CD4-positive, alpha-beta T cell (primary cell): Measurements from ENCODE around the gene MRM3. TPM values are rescaled to one million over a fixed set of nuclear protein-coding genes. Genes with fewer than 3 reads are reported as not detected.
"Not testable (repeated sequence)": the region's sequence is repeated elsewhere in the genome, so short reads cannot be mapped to it uniquely, and the experiment has no call there.

Experiments used
- ATAC-seq: fragments of 200-7000 bp; cut with Tn5 transposase; one replicate; pipeline ENCODE4 v1.10.0; 2022; ENCODE audit warnings: mild to moderate bottlenecking; ENCODE audit not compliant: poor library complexity
- CTCF ChIA-PET: fragments of 350-600 bp; sonication (Branson Sonifier 250); formaldehyde crosslinking; loops from one replicate; lab custom pipeline; 2021; ENCODE audit warnings: antibody characterized with exemption, inconsistent platforms; lab: Charles Lee
- POLR2A ChIA-PET: fragments of 350-600 bp; sonication (Branson Sonifier 250); formaldehyde crosslinking; loops from one replicate; lab custom pipeline; 2021; ENCODE audit warnings: antibody characterized with exemption, inconsistent platforms; lab: Charles Lee
- DNase-seq, 14 experiments: peaks; one replicate each; pipeline ENCODE4 v3.0.0-alpha.2; 2013 to 2020; ENCODE audit warnings: mixed read lengths in 2 of 14
- H3K27ac ChIP-seq, 2 donors: one replicate each; pipeline versions ENCODE4 v1.5.1 to v1.7.0; 2013; ENCODE audit warnings: low read length in 2 of 2, low read depth in 1 of 2, mild to moderate bottlenecking in 1 of 2
- H3K27me3 ChIP-seq, 2 experiments: 1 replicate in 1 of 2; 2 replicates in 1 of 2; pipeline versions ENCODE4 v1.6.1 to v1.7.0; 2013; ENCODE audit warnings: low read length in 2 of 2, control low read depth in 1 of 2, mild to moderate bottlenecking in 1 of 2, moderate library complexity in 1 of 2; ENCODE audit not compliant: insufficient read depth in 2 of 2, control insufficient read depth in 1 of 2
- H3K36me3 ChIP-seq: one replicate; pipeline ENCODE4 v1.6.1; 2013; ENCODE audit warnings: low read length, control low read depth; ENCODE audit not compliant: insufficient read depth
- H3K4me1 ChIP-seq: one replicate; pipeline ENCODE4 v1.6.1; 2013; ENCODE audit warnings: low read length, control low read depth; ENCODE audit not compliant: insufficient read depth
- H3K4me3 ChIP-seq: one replicate; pipeline ENCODE4 v1.5.1; 2013; ENCODE audit warnings: mild to moderate bottlenecking, low read length, moderate library complexity
- H3K9me3 ChIP-seq, 2 experiments: 1 replicate in 1 of 2; 2 replicates in 1 of 2; pipeline versions ENCODE4 v1.6.1 to v1.7.0; 2013; ENCODE audit warnings: low read length in 2 of 2, mild to moderate bottlenecking in 2 of 2, control low read depth in 1 of 2, moderate library complexity in 1 of 2; ENCODE audit not compliant: control insufficient read depth in 1 of 2, insufficient read depth in 1 of 2
- H3K27ac Mint-ChIP-seq: one replicate; pipeline ENCODE4 v1.8.0; 2020; ENCODE audit warnings: mixed read lengths
- H3K27me3 Mint-ChIP-seq: one replicate; pipeline ENCODE4 v1.8.0; 2021; ENCODE audit warnings: mixed read lengths
- H3K36me3 Mint-ChIP-seq: one replicate; pipeline ENCODE4 v1.8.0; 2021; ENCODE audit warnings: low read depth, mixed read lengths
- H3K4me1 Mint-ChIP-seq: one replicate; pipeline ENCODE4 v1.8.0; 2021; ENCODE audit warnings: low read depth, mixed read lengths
- H3K4me3 Mint-ChIP-seq: one replicate; pipeline ENCODE4 v1.8.0; 2020; ENCODE audit warnings: mild to moderate bottlenecking, mixed read lengths
- H3K9me3 Mint-ChIP-seq: one replicate; pipeline ENCODE4 v1.8.0; 2020; ENCODE audit warnings: mixed read lengths
- CTCF ChIP-seq: fragments of 200-600 bp; IDR thresholded peaks from one replicate; pipeline ENCODE4 v1.8.0; 2022; ENCODE audit warnings: antibody characterized with exemption, mild to moderate bottlenecking
- intact Hi-C, 2 experiments: fragments of 100-400 bp; cut with DNase I in 1 of 2; cut with micrococcal nuclease in 1 of 2; formaldehyde crosslinking; loops; one replicate each; pipeline versions ENCODE4 v1.15.1 to v1.9.0; 2023 to 2025; cut with DNase I, micrococcal nuclease
- total RNA-seq, 174 experiments: library from RNA in 2 of 174; stranded (reverse) in 2 of 174; gene quantifications; one replicate each; pipeline ENCODE4 v1.2.3 and lab custom pipeline; 2021 to 2026

MRM3 gene
- total RNA-seq, 2 experiments from 2014 or later = 40.8 to 44.1 TPM

- peaks cover 58% of the 10 kb centered on the region for H3K36me3 ChIP-seq
- H3K4me1 ChIP-seq = peaks cover 22% of the 10 kb centered on the region
- no peak overlapping the region for H3K4me3 ChIP-seq
- TF ChIP-seq CTCF = no peak
- ChIA-PET POLR2A (interaction anchor here (0.6 kb wide), 1 partner anchor 443 kb away, joined by 3 read pairs; no protein-coding TSS in a partner anchor), CTCF (no interaction called here)
- H3K9me3 ChIP-seq = no peaks in the 10 kb centered on the region
- no peak for ATAC-seq
- H3K36me3 Mint-ChIP-seq = peaks cover 87% of the 10 kb centered on the region
- no peak for DNase-seq
- H3K9me3 Mint-ChIP-seq = no peaks in the 10 kb centered on the region
- H3K4me1 Mint-ChIP-seq = peaks cover 36% of the 10 kb centered on the region
- H3K27me3 ChIP-seq = no peaks in the 10 kb centered on the region
- H3K27ac Mint-ChIP-seq = no peak overlapping the region
- intact Hi-C loops = no loop called here
- no peaks in the 10 kb centered on the region for H3K27me3 Mint-ChIP-seq
- no peak overlapping the region for H3K4me3 Mint-ChIP-seq
- no peak overlapping the region for H3K27ac ChIP-seq
Measured at GRCh38 chr17:778096-778495, 4.1 kb upstream of the MRM3 start.

GRCh38 chr17:784143-784542, 2.0 kb downstream of the MRM3 start:
- Mint-ChIP-seq H3K4me3 (peak overlapping the region; percentile 100), H3K36me3 (peaks cover 48% of the 10 kb centered on the region), H3K27me3 (no peaks in the 10 kb centered on the region), H3K9me3 (no peaks in the 10 kb centered on the region), H3K4me1 (peaks cover 39% of the 10 kb centered on the region), H3K27ac (peak overlapping the region; percentile 99)
- no peak for TF ChIP-seq CTCF
- Histone ChIP-seq H3K9me3 (no peaks in the 10 kb centered on the region), H3K4me3 (no peak overlapping the region), H3K36me3 (peaks cover 16% of the 10 kb centered on the region), H3K4me1 (peaks cover 27% of the 10 kb centered on the region), H3K27me3 (no peaks in the 10 kb centered on the region), H3K27ac (no peak overlapping the region)
- ATAC-seq = no peak
- no peak for DNase-seq
- POLR2A ChIA-PET = no interaction called here
- CTCF ChIA-PET = no interaction called here
- intact Hi-C loops = no loop called here

- H3K27me3 ChIP-seq, H3K9me3 Mint-ChIP-seq, intact Hi-C loops, H3K27ac Mint-ChIP-seq, H3K27ac ChIP-seq, POLR2A ChIA-PET, H3K9me3 ChIP-seq, H3K4me3 Mint-ChIP-seq, DNase-seq, H3K27me3 Mint-ChIP-seq, CTCF ChIA-PET, ATAC-seq, H3K4me3 ChIP-seq: not testable (repeated sequence)
- peaks cover 56% of the 10 kb centered on the region for H3K36me3 Mint-ChIP-seq
- H3K4me1 Mint-ChIP-seq = peaks cover 33% of the 10 kb centered on the region
- Histone ChIP-seq H3K36me3 (peaks cover 29% of the 10 kb centered on the region), H3K4me1 (peaks cover 18% of the 10 kb centered on the region)
Measured at GRCh38 chr17:785901-786300, 3.7 kb downstream of the MRM3 start.

- no peak overlapping the region for H3K27ac ChIP-seq
- no peak for TF ChIP-seq CTCF
- ChIA-PET CTCF (interaction anchor here (1.6 kb wide), 1 partner anchor 209 kb away, joined by 7 read pairs; the partner anchor contains the start of gene TIMM22), POLR2A (interaction anchor here (0.8 kb wide), 1 partner anchor 36 kb away, joined by 3 read pairs; the partner anchor contains the start of gene GEMIN4)
- no peaks in the 10 kb centered on the region for H3K27me3 ChIP-seq
- ATAC-seq = no peak
- no peak overlapping the region for H3K4me3 ChIP-seq
- Mint-ChIP-seq H3K27ac (no peak overlapping the region), H3K36me3 (peaks cover 56% of the 10 kb centered on the region), H3K4me1 (peaks cover 16% of the 10 kb centered on the region), H3K9me3 (no peaks in the 10 kb centered on the region), H3K4me3 (no peak overlapping the region), H3K27me3 (no peaks in the 10 kb centered on the region)
- H3K4me1 ChIP-seq = peaks cover 8% of the 10 kb centered on the region
- H3K9me3 ChIP-seq = no peaks in the 10 kb centered on the region
- peaks cover 47% of the 10 kb centered on the region for H3K36me3 ChIP-seq
- intact Hi-C loops = no loop called here
- DNase-seq = no peak
Measured at GRCh38 chr17:787641-788221, 5.6 kb downstream of the MRM3 start.
